Stimulated activated CD8-positive, alpha-beta memory T cell treated with anti-CD3 and anti-CD28 coated beads, Interleukin-7, amount 100 ng/mL, for 4 hours (primary cell): ENCODE results near the gene TBC1D10B.
"Not testable (repeated sequence)": the region's sequence is repeated elsewhere in the genome, so short reads cannot be mapped to it uniquely, and the experiment has no call there.

Source experiments
- DNase-seq, 2 donors: peaks; one replicate each; pipeline ENCODE4 v3.0.0-alpha.2; 2020; ENCODE audit warnings: low read depth in 2 of 2

The TBC1D10B gene

DNA sequence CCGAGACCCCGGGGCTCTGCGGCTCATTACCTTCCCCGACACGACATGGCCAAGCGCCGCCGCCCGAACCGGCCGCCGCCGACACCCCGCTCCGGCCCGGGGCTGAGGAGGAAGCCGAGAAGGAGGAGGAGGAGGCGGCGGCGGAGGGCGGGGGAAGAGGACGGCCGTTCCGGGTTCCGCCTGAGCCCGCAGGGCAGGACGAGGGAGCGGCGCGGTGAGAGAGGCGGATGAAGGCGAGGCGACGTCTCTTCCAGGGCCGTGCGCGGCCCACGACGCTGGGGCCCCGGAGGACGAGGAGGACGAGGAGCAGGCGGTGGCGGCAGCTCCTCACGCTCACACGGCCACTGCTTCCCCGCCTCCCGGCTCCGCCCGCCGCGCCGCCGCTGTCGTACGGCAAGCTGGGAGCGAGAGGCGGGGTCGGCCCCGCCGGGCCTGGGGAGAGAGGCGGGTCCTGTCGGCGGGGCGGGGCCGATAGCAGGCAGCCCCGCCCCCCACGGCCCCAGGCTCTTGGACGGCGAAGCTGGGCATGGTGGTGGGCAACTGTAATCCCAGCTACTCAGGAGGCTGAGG, 35.2 kb downstream of the TBC1D10B start:
- peak; percentile 52 to 81 for DNase-seq

DNA sequence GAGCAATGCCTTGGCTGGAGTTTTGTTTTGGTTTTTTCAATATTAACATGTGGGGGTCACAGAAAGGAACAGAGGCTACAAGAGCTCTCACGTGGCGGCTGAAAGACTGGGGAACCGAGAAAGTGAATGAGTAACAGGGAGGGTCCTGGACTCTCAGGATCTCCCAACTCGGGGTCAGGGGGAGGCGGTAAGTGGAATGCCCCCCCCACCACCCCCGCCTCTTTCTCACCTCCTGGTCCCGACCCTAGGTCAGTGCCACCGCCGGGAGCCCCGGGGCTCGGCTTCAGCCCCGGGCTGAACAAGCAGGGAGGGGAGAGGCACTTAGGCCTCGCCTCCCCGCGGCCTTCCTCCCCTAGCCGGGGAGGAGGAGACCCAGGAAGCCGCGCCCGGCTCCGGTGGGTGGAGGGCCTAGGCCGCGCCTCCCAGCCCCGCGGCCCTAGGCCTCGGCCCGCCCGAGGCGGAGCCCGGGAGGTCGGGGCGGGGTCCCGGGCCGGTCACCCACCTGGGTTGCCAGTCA, 35.8 kb downstream of the TBC1D10B start:
- peak; percentile 61 to 79 for DNase-seq

DNA sequence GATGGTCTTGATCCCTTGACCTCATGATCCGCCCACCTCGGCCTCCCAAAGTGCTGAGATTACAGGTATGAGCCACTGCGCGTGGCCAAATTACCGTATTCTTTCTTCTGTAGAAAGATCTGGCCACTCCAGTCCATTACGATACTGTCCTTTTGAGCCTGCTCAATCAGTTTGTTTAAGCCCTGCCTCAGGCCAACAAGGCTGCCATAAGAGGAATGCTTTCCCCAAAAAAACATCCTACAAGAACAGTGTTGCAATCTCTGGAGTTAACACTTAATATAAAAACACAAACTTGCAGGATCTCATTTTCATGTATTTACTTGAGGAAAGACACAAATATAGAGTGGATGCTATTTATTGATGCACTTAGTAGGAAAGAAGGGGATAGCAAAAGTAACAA, 46.1 kb downstream of the TBC1D10B start:
- DNase-seq: not testable (repeated sequence)

DNA sequence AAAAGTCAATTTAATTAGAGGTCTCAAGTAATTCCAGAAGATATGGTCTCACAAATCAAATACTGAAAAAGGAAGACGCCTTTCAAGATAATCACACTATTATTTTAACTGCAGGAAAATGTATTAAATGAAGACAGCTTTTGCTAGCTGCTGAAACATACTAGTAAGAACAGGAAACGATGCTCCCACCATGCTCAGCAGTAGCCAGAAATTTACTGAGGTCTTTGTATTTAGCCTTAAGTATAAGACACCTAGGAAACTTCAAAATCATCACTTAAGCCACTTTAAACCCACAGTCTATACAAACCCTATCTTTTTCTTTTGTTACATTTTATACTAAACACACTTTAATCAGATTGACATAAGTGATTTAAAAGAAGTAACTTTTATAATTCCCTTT, 51.6 kb downstream of the TBC1D10B start:
- DNase-seq: not testable (repeated sequence)

DNA sequence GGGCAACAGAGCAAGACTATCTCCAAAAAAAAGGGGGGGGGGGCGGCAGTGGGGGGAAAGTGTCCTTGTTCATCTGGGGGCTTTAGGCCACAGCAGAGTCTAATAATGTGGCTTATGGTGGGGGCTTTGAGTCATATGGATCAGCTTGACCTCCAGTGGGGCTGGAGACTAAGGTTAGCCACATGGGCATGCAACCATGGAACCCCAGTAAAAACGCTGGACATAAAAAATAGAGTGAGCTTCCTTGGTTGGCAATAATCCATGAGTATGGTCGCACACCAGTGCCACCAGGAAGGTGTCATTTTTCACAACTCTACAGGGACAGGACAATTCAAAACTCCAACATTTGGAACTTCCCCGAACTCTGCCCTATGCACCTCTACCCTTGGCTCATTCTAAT, 59.4 kb downstream of the TBC1D10B start:
- DNase-seq: not testable (repeated sequence)

DNA sequence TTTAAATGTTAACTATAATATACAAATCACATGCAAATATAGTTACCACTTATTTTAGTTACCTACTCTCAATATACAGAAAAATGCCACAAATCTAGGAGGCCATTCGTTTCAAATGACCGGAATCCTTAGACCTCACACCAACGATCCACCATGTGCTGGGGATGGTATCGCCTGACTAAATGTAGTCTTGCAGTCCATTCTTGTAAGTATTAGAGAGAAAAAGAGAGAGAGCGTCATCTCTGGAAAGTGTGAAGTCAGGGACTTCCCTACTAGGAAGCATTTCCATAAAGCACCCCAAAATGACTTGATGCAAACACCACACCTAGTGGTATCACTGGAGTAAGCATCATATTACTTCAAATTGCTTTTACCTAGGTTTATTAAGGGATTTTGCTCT, 61.0 kb downstream of the TBC1D10B start:
- not testable (repeated sequence) for DNase-seq
